Left renal cortex interstitium (tissue), 4 donors: Measurements from ENCODE around the gene CDH5. TPM values are rescaled to one million over a fixed set of nuclear protein-coding genes. Genes with fewer than 3 reads are reported as not detected.

ENCODE experiments used
- DNase-seq, 4 donors: peaks; one replicate each; pipeline ENCODE4 v3.0.0-alpha.2; 2013; ENCODE audit warnings: low read depth in 4 of 4, low spot score in 2 of 4, missing footprints in 1 of 4
- polyA plus RNA-seq, 4 donors: library from polyadenylated mRNA; unstranded; fragments of 120-200 nt; gene quantifications; one replicate each; pipeline ENCODE4 v1.2.1, GENCODE V29; 2013; ENCODE audit not compliant: insufficient read length in 4 of 4

The CDH5 gene
- polyA plus RNA-seq, 4 donors = 56.4 to 67.2 (median 62.0) TPM

DNA sequence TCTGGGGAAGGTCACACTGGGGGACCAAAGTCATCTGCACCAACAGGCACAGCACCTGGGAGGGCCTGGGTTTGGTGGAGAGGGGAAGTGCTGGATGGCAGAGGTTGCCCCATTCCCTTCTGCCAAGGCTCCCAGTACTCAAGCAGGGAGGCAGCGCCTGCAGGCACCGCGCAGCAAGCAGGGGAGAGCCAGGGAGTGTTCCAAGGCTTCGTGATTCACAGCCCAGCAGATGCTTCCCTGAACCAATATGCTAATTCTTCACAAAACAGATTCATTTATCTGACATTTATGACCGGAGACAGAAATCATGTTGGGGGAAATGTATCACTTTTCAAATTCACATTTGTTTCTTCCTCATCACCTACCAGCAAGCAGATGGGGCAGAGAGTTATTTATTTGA is 13.4 kb upstream of the CDH5 start:
- no peak for DNase-seq

DNA sequence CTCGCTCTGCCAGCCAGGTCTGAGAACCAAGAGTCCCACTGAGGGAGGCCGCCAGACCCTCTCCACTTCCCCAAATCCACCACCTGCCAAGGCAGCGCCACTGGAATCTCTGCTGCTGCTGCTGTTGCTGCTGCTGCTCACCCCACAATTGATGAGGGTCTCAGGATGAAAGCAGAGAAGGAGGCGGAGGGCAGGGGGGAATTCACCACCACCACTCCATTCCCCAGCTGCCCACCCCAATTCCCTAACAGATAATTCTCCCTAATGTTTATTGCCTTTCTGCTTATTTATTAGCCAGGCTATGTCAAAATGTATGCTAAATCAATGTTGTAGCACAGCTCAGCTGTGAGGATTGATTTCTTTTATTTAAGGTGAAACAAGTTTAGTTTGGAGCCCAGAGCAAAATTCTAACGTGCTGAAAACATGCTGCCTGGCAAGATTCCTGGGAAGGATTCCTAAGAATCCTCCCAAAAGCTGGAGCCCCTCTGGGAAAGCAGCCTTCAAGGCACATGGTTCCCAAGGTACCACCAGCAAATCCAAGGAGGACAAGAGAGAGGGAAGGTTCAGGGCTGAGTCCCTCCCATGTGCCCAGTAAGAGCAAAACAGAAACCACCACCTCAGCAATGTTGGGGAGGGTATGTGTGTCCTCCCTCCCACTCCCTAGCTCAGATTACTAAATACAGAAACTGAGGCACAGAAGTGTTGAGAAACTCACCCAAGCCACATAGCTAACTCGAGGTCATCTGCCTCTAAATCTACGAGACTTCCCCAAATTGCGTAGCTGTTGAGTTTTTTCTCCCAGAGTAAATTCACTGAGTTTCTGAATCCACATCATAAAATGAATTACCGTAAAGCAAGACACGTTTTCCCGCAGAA is 12.2 kb upstream of the CDH5 start:
- no peak for DNase-seq

DNA sequence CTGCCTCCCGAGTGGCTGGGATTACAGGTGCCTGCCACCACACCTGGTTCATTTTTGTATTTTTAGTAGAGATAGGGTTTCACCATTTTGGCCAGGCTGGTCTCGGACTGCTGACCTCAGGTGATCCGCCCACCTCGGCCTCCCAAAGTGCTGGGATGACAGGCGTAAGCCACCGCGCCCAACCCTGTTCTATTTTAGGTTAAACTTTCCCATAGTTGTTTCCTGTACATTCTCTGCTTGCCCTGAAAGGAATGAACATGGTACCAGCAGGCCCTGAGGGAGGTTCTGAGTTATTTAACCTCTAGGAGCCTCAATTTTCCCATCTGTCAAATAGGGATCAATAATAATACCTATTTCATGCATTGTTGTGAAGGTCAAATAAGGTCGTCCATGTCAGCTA is 11.0 kb upstream of the CDH5 start:
- DNase-seq = no peak

DNA sequence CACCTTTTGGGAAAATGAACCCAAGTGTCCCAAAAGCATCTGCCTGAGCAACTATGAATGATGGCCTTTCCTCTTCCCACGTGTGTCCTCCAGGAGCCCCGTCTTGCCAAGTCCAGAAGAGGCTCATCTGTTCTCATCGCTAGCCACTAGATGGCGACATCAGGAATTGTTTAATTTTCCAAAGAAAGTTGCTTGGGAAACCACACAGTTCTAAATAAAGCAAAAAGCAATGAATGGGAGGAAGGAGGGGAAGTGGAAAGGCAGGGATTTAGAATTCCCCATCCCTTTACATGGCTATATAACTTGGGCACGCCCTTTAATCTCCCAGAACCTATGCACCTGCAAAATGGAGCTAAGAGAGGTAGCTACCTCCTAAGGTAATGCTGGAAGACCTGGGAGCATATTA is 9.0 kb upstream of the CDH5 start:
- peak in 3 of 4 donors; percentile 59 to 79 (median 68) for DNase-seq

DNA sequence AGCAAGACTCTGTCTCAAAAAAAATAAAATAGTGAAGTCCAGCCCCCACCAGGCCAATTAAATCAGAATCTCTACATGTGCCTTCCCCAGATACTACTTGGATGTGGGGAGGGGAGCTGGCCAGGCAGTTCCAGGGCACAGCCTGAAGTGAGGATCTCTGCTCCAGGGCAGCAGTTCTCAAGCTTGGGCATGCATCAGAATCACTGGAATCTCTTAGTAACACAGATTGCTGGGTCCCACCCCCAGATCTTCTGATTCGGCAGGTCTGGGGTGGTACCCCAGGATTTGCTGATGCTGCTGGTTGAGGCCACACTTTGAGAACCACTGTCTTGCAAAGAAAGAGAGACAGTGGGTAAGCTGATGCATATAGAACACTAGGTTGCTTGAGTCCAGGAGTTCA is 8.3 kb upstream of the CDH5 start:
- no peak for DNase-seq

DNA sequence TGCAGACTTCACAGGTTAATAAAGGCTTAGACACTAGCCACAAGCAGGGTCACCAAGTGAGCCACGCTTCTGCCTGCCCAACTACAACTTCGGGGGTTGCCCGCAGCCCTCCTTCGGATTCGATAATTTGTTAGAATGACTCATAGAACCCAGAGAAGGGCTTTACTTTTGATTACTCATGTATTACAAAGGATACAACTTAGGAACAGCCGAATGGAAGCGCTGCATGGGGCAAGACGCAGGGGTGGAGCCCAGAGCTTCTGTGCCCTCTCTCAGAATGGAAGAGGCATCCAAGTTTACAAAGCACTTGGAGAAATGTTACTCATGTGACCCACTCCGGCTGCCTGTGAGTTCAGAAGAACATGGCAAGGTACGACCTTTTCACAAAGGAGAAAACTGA is 7.5 kb upstream of the CDH5 start:
- no peak for DNase-seq

DNA sequence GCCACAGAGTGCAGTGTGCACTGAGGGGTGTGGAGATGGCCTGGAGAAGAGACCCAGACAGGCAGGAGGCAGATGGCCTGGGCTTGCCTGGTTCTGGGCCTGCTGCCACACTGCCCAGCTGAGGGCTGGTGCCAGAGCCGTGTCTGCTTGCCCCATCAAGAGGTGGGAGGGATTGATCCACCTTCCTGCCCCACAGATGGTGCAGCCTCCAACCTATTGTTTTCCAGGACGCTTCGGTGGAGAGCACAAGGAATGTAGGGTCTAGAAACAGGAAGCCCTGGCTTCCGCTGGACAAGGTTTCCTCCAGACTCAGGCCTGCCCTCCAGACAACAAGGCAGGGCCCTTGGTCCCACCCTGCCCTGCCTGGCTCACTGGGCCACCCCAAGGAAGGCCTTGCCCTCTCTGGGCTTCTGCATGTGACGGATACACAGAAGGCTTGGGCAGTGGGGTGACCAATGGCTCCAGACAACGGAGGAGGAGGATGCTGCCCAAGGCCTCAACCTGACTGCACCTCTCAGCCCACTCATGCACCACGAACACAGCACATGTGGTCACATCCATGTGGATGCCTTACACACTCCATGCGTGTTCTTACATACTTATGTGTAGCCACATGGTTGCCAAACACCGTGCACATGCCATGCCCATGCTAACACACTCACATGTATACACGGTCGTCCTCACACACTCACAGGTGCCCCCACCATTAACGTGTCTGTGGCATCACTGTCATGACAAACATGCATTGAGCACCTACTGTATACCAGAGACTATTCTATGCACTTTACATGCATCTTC is 6.5 kb upstream of the CDH5 start:
- DNase-seq = no peak

DNA sequence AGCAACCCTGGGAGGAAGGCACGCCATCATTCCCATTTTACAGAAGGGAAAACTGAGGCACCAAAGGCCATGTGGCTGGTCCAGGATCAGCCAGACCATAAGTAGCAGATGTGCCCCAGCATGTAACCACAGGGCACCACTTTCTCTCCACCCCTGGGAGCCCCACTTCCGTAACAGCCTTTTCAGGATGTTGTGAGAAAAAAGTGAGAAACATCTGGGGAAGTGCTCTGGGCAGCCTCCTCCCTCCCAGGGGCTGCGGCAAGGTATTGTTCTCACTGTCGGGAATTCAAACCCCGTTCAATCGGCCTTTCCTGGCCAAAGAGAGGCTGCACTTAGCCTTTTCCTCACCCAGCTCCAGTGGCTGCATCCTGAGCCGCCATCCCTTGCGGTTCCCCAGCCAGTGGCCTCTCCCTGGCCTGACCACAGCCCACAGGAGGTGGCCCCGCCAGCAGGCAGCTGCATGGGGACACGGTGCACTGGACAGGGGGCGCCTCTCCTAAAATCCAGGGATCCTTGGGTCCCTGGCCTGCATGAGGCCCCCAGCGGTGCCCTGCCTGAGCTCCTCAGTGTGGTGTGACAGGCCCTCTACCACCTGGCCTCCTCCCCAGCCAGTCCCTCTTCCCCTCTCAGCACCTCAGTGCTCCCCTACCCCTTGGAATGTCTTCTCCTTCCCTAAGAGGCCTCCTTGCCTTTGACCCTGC is 5.7 kb upstream of the CDH5 start:
- no peak for DNase-seq

DNA sequence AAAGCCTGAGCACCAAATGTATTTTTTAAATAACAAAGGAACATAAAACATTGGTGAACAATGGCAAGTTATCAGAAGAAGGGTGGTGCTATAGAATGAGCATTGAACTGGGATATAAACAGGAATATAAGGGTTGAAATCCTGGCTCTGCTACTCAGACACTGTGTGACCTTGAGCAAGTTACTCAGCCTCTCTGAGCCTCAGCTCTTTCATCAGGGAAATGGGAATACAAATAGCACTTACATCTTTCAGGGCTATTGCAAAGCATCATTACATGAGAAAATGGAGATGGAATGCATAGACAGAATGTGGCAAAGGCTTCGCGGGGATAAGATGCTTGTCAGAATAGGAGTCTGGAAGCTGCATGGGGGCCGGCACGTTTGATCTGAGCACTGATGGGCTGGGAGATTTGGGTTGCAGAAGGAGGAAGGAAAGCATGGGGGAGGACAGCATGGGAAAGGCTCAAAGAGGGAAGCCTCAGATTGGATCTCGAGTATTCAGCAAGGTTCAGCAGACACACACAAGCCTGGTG is 4.8 kb upstream of the CDH5 start:
- no peak for DNase-seq

DNA sequence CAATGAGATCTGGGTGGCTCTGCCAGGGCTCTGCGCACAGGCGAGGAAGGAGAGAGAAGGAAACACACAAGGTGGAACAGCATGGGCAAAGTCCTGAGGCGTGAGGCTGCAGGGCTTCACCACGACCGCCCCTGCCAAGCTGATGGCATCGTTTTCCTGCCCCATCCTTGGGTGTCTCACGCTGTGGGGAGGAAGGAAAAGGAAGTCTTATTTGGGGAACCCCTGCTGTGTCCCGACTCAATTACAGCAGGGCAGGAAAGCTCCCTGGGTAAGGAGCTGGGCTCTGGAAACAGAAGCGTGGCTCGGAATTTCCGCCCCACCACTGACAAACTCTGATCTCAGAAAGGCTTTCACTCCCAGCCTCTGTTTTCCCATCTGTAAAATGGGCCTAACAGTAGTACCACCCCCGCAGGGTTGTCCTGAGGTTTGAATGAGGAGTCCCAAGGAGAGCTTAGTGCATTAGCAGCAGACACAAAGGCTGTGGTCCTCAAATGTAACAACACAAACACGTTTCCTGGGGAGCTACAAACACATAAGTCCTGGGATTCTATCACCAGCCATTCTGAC is 3.2 kb upstream of the CDH5 start:
- DNase-seq = no peak

DNA sequence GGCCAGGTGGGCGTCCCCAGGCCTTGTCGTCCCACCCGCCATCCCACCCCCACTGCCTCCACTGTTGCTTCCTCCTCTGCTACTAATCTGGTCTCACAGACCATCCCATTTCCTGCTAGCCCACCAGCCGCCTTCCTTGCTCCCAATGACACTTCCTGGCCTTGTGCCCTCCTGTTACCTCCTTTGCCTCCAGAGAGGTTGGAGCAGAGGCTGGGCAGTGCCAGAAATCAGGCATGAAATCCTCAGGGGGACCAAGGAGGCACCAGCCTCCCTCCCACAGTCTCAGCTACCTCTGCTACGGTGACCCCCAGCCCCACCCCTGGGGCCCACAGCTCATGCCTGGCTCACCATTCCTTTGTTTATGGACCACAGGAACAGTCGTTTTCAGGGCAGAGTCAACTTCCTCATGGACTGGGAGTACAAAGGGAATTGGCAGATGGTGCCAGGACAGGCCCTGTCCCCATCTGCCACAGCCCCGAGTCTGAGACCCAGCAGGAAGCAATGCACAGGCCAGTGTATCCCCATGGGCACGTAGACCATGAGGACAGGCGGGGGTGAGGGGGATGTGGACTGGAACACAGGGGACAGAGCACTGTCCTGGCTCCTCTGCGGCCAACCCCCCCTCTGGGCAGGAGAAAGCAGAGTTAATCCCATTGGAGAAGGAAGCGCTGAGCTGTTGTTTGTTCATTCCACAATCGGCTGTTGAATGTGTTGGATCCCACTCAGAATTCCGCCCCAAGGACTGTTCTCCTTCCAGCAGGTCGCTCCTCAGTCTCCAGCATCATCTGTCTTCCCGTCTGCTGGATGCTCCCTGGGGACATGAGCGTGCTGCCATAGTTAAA is 2.2 kb upstream of the CDH5 start:
- no peak for DNase-seq

DNA sequence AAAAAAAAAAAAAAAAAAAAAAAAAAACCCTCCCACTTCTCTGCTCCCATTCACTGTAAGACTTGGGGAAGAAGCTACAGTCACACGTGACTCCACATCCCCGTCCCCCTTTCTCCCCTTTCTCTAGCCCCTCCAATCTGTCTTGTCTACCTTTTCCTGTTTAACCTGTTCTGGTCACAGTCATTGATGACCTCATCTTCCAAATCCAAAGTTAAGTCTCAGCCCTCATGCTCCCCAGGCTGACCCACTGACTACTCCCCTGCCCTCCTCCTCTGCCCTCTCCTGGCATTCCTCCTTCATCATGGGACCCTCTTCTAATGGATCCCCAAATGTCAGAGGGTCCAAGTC is 1.6 kb upstream of the CDH5 start:
- no peak for DNase-seq

DNA sequence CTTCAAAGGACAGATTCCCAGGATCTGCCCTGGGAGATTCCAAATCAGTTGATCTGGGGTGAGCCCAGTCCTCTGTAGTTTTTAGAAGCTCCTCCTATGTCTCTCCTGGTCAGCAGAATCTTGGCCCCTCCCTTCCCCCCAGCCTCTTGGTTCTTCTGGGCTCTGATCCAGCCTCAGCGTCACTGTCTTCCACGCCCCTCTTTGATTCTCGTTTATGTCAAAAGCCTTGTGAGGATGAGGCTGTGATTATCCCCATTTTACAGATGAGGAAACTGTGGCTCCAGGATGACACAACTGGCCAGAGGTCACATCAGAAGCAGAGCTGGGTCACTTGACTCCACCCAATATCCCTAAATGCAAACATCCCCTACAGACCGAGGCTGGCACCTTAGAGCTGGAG is 840 bp upstream of the CDH5 start:
- no peak for DNase-seq

DNA sequence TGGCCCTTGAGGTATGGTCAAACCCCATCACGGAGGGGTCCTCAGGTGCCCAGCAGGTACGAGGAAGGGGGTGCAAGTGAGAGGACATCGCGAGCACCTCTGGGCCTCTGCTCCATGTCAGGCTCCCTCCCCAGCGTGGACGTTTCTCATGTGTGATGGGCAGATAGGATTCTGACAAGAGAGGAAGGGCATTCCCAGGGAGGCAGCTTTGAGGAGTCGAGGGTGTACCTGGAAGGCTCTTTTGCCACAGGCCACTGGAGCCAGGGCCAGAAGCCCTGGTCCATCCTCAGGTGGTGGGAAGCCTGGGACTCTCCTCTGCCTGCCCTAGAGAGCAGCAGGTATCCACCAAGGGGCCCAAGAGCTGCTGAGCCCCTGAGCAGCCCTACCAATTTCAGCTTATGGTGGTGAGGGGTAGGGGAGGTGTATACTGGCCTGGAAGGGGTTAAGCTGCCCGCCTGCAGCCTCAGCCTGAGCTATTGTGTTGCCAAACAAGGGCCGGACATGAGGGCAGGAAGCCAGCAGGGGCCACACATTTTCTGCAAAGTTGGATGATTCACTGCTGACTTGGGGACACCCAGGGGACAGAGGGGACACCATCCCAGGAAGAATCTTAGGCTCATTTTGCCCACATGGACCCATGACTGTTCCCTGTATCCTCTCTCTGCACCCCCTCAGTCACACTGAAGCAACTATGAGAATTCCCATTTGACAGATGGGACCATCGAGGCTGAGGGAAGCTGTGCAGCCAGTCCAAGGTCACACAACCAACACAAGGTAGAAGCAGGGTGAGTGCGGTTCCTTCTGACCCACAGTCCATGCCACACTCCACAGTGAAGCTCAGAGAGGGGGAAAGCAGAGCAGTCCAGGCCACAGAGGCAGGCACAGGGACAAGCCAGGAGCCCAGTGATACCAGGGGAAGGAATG is 1.7 kb downstream of the CDH5 start:
- DNase-seq = no peak

DNA sequence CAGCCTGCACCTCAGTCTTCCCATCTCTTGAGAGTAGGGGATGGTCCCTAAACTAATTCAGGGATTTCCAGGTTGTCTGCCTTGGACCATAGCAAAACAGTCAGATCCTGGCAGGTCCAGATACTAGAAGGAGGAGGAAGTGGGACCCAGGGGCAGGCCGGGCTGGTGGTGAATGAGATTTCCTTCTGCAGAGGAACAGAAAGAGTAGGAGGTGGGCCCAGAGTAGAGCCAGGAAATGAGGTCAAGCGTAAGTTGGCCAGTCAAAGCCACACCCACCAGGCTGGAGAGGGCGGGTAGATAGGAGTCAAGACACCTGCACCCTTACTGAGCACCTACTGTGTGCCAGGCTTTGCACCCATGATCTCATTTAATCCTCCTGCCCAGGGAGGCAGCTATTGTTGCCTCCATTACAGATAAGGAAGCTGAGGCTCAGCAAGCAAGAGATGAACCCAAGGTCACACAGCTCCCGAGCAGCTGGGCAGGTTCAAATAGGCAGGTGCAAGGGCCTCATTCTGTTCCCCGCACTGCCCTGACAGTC is 2.6 kb downstream of the CDH5 start:
- DNase-seq = no peak

DNA sequence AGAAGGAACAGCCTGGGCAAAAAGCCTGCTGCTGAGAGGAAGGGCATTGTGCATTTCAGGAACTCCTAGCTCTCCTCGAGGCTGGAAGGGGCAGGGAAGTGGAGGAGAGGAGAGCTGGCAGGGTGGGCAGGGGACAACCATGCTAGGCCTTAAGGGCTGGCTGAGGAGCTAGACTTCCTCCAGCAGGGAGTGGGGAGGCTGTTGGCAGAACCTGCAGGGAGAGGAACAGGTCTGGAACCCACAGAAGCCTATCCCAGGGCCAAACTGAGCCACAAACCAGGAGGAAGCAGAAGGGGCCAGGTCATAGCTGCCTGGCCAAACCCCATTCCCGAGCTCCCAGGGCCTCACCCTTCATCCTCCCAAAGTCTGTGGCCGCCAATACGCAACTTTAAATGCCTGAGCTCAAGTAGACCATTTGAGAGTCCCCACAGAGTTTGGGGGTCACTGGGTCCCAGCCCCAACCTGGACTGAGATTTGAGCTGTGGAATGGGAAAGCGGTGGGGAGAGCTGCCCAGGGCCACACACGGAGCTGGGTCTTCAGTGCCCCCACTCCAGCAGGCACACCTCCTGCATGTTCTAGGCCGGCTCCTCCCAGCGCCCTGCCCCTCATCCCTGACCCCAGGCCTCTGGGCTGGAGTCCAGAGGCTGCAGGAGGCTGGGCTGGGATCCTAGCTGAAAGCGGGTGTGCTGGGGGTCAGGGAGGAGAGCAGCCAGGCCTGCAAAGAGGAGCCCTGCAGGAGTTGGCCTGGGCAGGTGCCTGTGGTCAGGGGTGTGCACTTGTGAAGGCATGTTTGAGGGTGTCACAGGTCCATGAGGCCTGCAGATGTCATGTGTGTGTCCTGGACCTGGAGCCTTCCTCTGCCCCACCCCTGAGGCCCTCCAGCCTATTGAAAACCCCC is 4.5 kb downstream of the CDH5 start:
- DNase-seq = no peak

DNA sequence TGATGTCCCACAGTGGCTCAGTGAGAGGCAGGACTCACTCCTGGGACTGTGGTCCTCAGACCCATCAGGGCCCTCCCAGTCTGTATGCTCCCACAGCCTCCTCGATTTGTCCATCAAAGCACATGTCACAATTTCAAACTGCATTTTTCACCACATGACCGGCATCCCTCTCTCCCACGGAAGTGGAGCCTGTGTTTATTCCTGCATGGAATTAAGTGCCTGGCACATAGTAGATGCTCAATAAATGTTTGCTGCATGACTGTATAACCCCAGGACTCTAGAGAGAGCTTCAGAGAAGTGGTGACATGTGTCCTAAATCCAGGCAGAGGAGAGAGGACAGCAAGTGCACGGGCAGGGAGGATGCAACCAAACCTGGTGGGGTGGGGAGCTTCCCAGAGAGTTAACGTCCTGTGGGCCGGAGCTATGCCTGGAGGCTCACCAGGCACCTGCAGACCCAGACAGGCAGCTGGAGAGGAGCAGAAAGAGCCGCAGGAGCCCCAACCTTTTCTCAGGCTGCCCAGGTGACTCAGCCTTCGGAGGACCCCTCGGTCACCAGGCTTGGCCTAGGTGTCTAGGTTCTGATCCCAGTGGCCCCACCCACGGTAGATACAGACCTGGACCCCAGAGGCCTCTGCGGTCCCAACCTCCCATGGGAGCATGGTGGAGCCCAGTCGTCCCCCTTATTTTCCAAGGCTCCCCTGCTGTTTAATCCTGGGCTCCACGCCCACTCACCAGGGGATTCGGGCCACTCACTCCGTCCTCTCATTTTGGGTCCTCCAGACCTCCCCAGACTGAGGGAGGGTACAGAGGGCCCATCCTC is 5.8 kb downstream of the CDH5 start:
- no peak for DNase-seq
